NCI-H748 (cell line): ENCODE results near the gene KLHL33.

Experiments used
- DNase-seq: peaks from one replicate; lab custom pipeline; 2025; ENCODE audit not compliant: unreplicated experiment; lab: John Stamatoyannopoulos, UW

Gene KLHL33

DNA sequence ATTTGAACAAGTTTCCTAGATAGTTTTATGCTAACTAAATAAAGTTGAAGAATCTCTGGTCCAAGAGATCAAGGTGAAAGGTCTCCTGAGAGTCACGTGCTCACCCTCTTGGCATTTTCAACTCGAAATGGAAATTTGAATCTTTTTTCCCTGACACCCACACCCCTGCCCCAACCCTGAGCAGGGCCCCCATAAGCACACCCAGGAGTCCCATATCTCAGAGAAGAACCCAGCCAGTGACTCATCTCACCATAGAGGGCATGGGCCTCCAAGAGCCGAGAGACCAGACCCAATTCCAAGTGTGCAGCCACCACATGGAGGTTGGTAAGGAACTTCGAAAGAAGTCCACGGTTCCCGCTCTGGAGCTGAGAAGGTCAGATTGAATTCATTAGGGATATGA lies 55.3 kb downstream of the KLHL33 start:
- DNase-seq = no peak

DNA sequence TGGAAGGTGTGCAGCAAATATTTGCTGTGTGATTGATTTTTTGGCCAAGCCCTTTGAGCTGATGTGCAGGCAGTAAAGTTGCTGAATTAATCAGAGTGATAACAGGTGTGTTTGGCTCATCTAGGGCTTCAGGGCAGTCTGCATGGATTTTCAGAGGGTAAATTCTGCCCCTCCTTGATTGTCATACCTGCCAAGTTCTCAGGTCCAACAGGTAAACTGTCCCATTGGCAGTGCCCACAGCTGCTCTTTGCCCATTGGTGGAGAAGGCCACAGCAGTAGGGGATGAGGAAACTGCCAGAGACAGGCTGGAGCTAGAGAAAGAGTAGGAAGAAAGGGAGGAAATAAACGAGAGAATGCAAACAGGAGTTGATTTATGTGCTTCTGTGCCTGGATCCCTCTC lies 56.2 kb downstream of the KLHL33 start:
- DNase-seq = no peak

DNA sequence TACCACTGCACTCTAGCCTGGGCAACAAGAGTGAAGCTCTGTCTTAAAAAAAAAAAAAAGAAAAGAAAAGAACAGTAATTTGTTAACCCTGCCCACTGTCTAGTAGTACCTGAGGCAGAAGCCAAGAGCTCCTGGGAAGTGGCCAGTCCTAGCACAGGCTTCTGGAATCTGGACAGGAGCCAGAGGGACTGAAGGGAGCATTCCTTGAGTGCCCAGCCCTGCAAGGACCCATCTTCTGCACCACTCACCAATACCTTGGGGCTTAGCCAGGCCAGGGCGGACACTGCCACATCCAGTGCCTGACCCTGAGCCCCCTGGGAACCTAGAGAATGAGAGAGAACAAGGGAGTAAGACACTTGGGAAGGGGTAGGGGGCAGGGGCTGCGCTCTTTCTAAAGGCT lies 58.8 kb downstream of the KLHL33 start:
- DNase-seq = no peak

DNA sequence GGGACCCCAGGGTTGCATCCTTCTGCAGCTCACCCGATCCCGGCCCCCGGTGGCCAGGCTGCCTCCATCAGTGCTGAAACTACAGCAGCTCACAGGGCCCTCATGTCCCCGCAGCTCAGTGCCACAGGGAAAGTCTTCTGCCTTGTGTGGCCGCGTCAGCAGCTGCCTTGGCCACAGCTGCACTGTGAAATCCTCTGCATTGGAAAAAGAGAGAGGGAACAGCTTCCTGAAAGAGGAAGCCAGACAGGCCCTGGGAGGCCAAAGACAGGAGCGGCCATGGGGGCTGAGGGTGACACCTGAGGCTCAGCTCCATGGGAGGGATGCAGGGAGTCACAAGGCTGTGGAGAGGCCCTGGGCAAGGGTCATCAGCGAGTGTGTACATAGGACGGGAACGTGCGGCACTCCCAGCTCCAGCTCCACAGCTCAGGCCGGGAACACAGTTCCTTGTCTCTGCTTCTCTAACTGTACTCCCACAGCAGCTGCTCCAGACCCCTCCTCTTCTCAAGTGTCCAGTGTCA lies 59.8 kb downstream of the KLHL33 start:
- no peak for DNase-seq
